OCI-LY7 (cell line): ENCODE results near the gene GALC. TPM values are rescaled to one million over a fixed set of nuclear protein-coding genes. Genes with fewer than 3 reads are reported as not detected.

ENCODE experiments used
- BruUV-seq: library from RNA; stranded (reverse); fragments of 400-500 nt; replicated peaks from 2 replicates; lab custom pipeline; 2021; lab: Mats Ljungman, UMichigan
- CTCF ChIA-PET: fragments of 300-600 bp; sonication (Branson Sonifier 250); formaldehyde crosslinking; loops from one replicate; lab custom pipeline; 2022; ENCODE audit warnings: antibody characterized with exemption; ENCODE audit not compliant: unreplicated experiment; lab: Charles Lee
- POLR2A ChIA-PET: fragments of 300-600 bp; sonication (Branson Sonifier 250); formaldehyde crosslinking; loops from one replicate; lab custom pipeline; 2022; ENCODE audit warnings: antibody characterized with exemption; lab: Charles Lee
- DNase-seq: peaks from one replicate; pipeline ENCODE4 v3.0.0-alpha.2; 2015; ENCODE audit warnings: low spot score
- H2AFZ ChIP-seq: fragments of 200-600 bp; sonication (generic), shearing (Covaris generic); 2 replicates; pipeline ENCODE4 v1.6.1; 2014; ENCODE audit warnings: mild to moderate bottlenecking, antibody characterized with exemption, low read length, moderate library complexity
- H3K27ac ChIP-seq: fragments of 200-600 bp; sonication (generic); 2 replicates; pipeline ENCODE4 v1.5.1; 2014; ENCODE audit warnings: mixed run types, low read depth, mild to moderate bottlenecking, moderate library complexity, low read length, inconsistent platforms; ENCODE audit not compliant: poor library complexity, severe bottlenecking
- H3K36me3 ChIP-seq: fragments of 200-600 bp; sonication (generic); 2 replicates; pipeline ENCODE4 v1.6.1; 2014; ENCODE audit warnings: mild to moderate bottlenecking, antibody characterized with exemption, low read length, moderate library complexity, mixed read lengths; ENCODE audit not compliant: insufficient read depth
- H3K4me1 ChIP-seq: fragments of 200-600 bp; sonication (generic); 2 replicates; pipeline ENCODE4 v1.5.1; 2014; ENCODE audit warnings: mild to moderate bottlenecking, low read length; ENCODE audit not compliant: insufficient read depth, poor library complexity, severe bottlenecking
- H3K4me2 ChIP-seq: fragments of 200-600 bp; sonication (generic); 2 replicates; pipeline ENCODE4 v1.6.1; 2014; ENCODE audit warnings: mild to moderate bottlenecking, low read length
- H3K4me3 ChIP-seq: fragments of 200-600 bp; sonication (generic); 2 replicates; pipeline ENCODE4 v1.5.1; 2014; ENCODE audit warnings: mild to moderate bottlenecking, low read depth, low read length; ENCODE audit not compliant: poor library complexity, severe bottlenecking
- H3K79me2 ChIP-seq: fragments of 200-600 bp; sonication (generic); 2 replicates; pipeline ENCODE4 v1.6.1; 2016; ENCODE audit warnings: low read depth, mild to moderate bottlenecking, low read length, moderate library complexity, mixed read lengths; ENCODE audit not compliant: insufficient read depth
- H3K9me2 ChIP-seq: fragments of 200-600 bp; sonication (generic); 2 replicates; pipeline ENCODE4 v1.6.1; 2016; ENCODE audit warnings: mild to moderate bottlenecking, low read length, mixed read lengths; ENCODE audit not compliant: insufficient read depth
- H3K9me3 ChIP-seq: fragments of 200-600 bp; sonication (generic); 2 replicates; pipeline ENCODE4 v1.6.1; 2014; ENCODE audit warnings: mild to moderate bottlenecking, mixed run types, low read length, mixed read lengths
- H4K20me1 ChIP-seq: fragments of 200-600 bp; sonication (generic); 2 replicates; pipeline ENCODE4 v1.6.1; 2014; ENCODE audit warnings: mild to moderate bottlenecking, antibody characterized with exemption, low read length, moderate library complexity, mixed read lengths; ENCODE audit not compliant: insufficient read depth
- CTCF ChIP-seq: fragments of 200-600 bp; sonication (generic); conservative IDR thresholded peaks from 2 replicates; pipeline ENCODE4 v1.5.1; 2014; ENCODE audit warnings: mild to moderate bottlenecking, antibody characterized with exemption, low read length, moderate library complexity, mixed read lengths
- EZH2phosphoT487 ChIP-seq: fragments of 200-600 bp; sonication (generic); IDR thresholded peaks from 2 replicates; pipeline ENCODE4 v1.6.1; 2018; ENCODE audit warnings: low read depth, borderline replicate concordance, mild to moderate bottlenecking, mixed run types, antibody characterized with exemption, low read length, moderate library complexity, mixed read lengths
- intact Hi-C: fragments of 100-400 bp; cut with micrococcal nuclease; formaldehyde crosslinking; loops from one replicate; pipeline ENCODE4 v1.10.0; 2022; ENCODE audit not compliant: unreplicated experiment
- total RNA-seq, 2 experiments: library from RNA; depleted of rRNA in 1 of 2; stranded (reverse); fragments of >200 nt in 1 of 2; shearing (Covaris generic) in 1 of 2; gene quantifications; 2 replicates each; pipeline ENCODE4 v1.2.3, GENCODE V29; 2014 to 2022

GALC gene
- total RNA-seq, 2 experiments from 2014 or later: 4.4 to 18.0 TPM

- CTCF ChIA-PET: no interaction called here
- POLR2A ChIA-PET: interaction anchor here (0.7 to 6.2 kb wide), 2 partner anchors 10 to 1542 kb away, joined by 5 to 66 read pairs; partner anchors contain the start of gene GALC
- peaks cover 33% of the 10 kb centered on the region for H3K79me2 ChIP-seq
Observed at GRCh38 chr14:88003425-88003824, 10.4 kb upstream of the GALC start.

GRCh38 chr14:88002421-88003075 lies 9.6 kb upstream of the GALC start:
- peaks cover 24% of the 10 kb centered on the region for H3K79me2 ChIP-seq
- DNase-seq: peak; percentile 19
- POLR2A ChIA-PET: interaction anchor here (0.5 to 6.2 kb wide), 4 partner anchors 9 to 1543 kb away, joined by 3 to 66 read pairs (median 4); partner anchors contain the start of gene GALC
- no peak overlapping the region for H3K4me3 ChIP-seq
- H3K27ac ChIP-seq: no peak overlapping the region
- no peaks in the 10 kb centered on the region for H3K36me3 ChIP-seq
- intact Hi-C loops: loop anchor here (10.0 kb wide), 2 partner anchors 382 to 792 kb away; partner anchors contain the start of genes EML5 and SPATA7
- no peaks in the 10 kb centered on the region for H4K20me1 ChIP-seq
- no peaks in the 10 kb centered on the region for H3K9me3 ChIP-seq
- H3K9me2 ChIP-seq: no peaks in the 10 kb centered on the region
- BruUV-seq: no TSS peak
- TF ChIP-seq CTCF: no peak
- no peak for TF ChIP-seq EZH2phosphoT487
- peaks cover 42% of the 10 kb centered on the region for H3K4me1 ChIP-seq
- H2AFZ ChIP-seq: peak overlapping the region; percentile 73
- H3K4me2 ChIP-seq: peak overlapping the region; percentile 8; the same call in 1 of the 2 replicates
- CTCF ChIA-PET: interaction anchor here (0.9 kb wide), 1 partner anchor 9 kb away, joined by 3 read pairs; the partner anchor contains the start of gene GALC

More at GRCh38 chr14:88003425-88003824, 10.4 kb upstream of the GALC start:
- H3K4me3 ChIP-seq: no peak overlapping the region
- H4K20me1 ChIP-seq: no peaks in the 10 kb centered on the region
- no peaks in the 10 kb centered on the region for H3K36me3 ChIP-seq
- intact Hi-C loops: loop anchor here (10.0 kb wide), 2 partner anchors 381 to 791 kb away; partner anchors contain the start of genes EML5 and SPATA7
- no peaks in the 10 kb centered on the region for H3K9me3 ChIP-seq
- H3K9me2 ChIP-seq: no peaks in the 10 kb centered on the region
- H2AFZ ChIP-seq: peak overlapping the region; percentile 73; the same call in 1 of the 2 replicates
- no TSS peak for BruUV-seq
- no peak overlapping the region for H3K27ac ChIP-seq
- H3K4me1 ChIP-seq: peaks cover 42% of the 10 kb centered on the region
- TF ChIP-seq CTCF (no peak), EZH2phosphoT487 (no peak)
- no peak for DNase-seq
- no peak overlapping the region for H3K4me2 ChIP-seq

- TF ChIP-seq EZH2phosphoT487 (no peak), CTCF (no peak)
- Histone ChIP-seq H3K4me2 (no peak overlapping the region), H3K79me2 (no peaks in the 10 kb centered on the region), H4K20me1 (no peaks in the 10 kb centered on the region), H3K9me3 (no peaks in the 10 kb centered on the region), H2AFZ (no peak overlapping the region), H3K4me3 (no peak overlapping the region), H3K27ac (no peak overlapping the region), H3K4me1 (peaks cover 16% of the 10 kb centered on the region), H3K9me2 (no peaks in the 10 kb centered on the region), H3K36me3 (no peaks in the 10 kb centered on the region)
- no TSS peak for BruUV-seq
- DNase-seq: no peak
- POLR2A ChIA-PET: no interaction called here
- intact Hi-C loops: no loop called here
- CTCF ChIA-PET: no interaction called here
Observed at GRCh38 chr14:87999277-87999676, 6.3 kb upstream of the GALC start.
